OCI-LY3 (cell line): ENCODE results near the gene GOLPH3.

Experiments
- H2AFZ ChIP-seq: fragments of 200-600, 300-600 bp; shearing (Covaris generic); 2 replicates; pipeline ENCODE4 v1.6.0; 2014; ENCODE audit warnings: antibody characterized with exemption, low read depth, low read length
- H3K27ac ChIP-seq: fragments of 200-600, 300-600 bp; sonication (generic); 2 replicates; pipeline ENCODE4 v1.5.1; 2014; ENCODE audit warnings: mild to moderate bottlenecking, low read length, moderate library complexity, mixed read lengths
- H3K27me3 ChIP-seq: fragments of 200-600, 300-600 bp; sonication (generic); 2 replicates; pipeline ENCODE4 v1.6.1; 2014; ENCODE audit warnings: low read depth, low read length, mixed read lengths
- H3K36me3 ChIP-seq: fragments of 200-600, 300-600 bp; sonication (generic); replicated peaks from 2 replicates; pipeline ENCODE3; 2014; ENCODE audit warnings: low read depth, low read length, mixed read lengths
- H3K4me1 ChIP-seq: fragments of 300-600, 200-600 bp; sonication (generic); 2 replicates; pipeline ENCODE4 v1.6.1; 2014; ENCODE audit warnings: low read length, mixed read lengths
- H3K4me2 ChIP-seq: fragments of 200-600, 300-600 bp; sonication (generic); 2 replicates; pipeline ENCODE4 v1.6.1; 2014; ENCODE audit warnings: low read length, mixed read lengths
- H3K4me3 ChIP-seq: fragments of 300-600, 200-600 bp; sonication (generic); 2 replicates; pipeline ENCODE4 v1.5.1; 2014; ENCODE audit warnings: antibody characterized with exemption, mild to moderate bottlenecking, low read length, moderate library complexity
- H3K79me2 ChIP-seq: fragments of 300-600, 200-600 bp; shearing (Covaris generic); 2 replicates; pipeline ENCODE4 v1.6.1; 2014; ENCODE audit warnings: mild to moderate bottlenecking, low read length, mixed read lengths
- H3K9ac ChIP-seq: fragments of 300-600, 200-600 bp; shearing (Covaris generic); 2 replicates; pipeline ENCODE4 v1.6.0; 2014; ENCODE audit warnings: mild to moderate bottlenecking, low read length, moderate library complexity
- H3K9me3 ChIP-seq: fragments of 200-600, 300-600 bp; shearing (Covaris generic); 2 replicates; pipeline ENCODE4 v1.6.1; 2014; ENCODE audit warnings: low read length, mixed read lengths; ENCODE audit not compliant: insufficient read depth
- H4K20me1 ChIP-seq: fragments of 200-600, 300-600 bp; sonication (generic); 2 replicates; pipeline ENCODE4 v1.6.1; 2016; ENCODE audit warnings: low read length, mixed read lengths; ENCODE audit not compliant: insufficient read depth
- EZH2phosphoT487 ChIP-seq: fragments of 200-600 bp; shearing (Covaris generic); IDR thresholded peaks from 2 replicates; pipeline ENCODE4 v1.6.1; 2018; ENCODE audit warnings: antibody characterized with exemption, mixed run types, low read depth
- TF ChIP-seq, protein P1 (sequence below): fragments of 200-600, 300-600 bp; sonication (generic); IDR thresholded peaks from 2 replicates; pipeline ENCODE4 v1.5.1; 2014; ENCODE audit warnings: antibody characterized with exemption, low read length, low read depth

The GOLPH3 gene

DNA sequence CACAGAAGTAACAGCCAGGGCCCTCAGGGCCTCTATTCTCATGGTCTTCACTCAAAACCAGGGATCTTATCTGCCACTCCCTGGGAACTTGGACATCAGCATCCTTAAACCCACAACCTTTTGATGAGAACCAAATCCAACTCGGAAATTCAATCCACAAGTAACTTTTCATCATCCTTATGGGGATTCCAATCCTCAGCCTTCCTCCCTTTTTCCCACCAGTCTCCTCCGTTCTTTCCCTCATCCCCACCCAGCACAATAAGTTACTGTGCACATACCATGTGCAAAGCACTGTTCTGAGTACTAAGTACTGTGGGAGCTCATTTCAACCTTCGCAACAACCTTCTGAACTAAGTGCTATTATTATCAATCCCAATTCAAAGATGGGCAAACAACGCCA lies 17.0 kb downstream of the GOLPH3 start:
- Histone ChIP-seq H3K4me2 (no peak overlapping the region), H2AFZ (no peak overlapping the region), H3K79me2 (peaks cover 98% of the 10 kb centered on the region), H3K27ac (no peak overlapping the region), H3K4me1 (no peaks in the 10 kb centered on the region), H3K36me3 (peaks cover 19% of the 10 kb centered on the region), H4K20me1 (peaks cover 78% of the 10 kb centered on the region), H3K27me3 (no peaks in the 10 kb centered on the region), H3K9me3 (no peaks in the 10 kb centered on the region), H3K9ac (no peak overlapping the region), H3K4me3 (no peak overlapping the region)
- TF ChIP-seq EZH2phosphoT487, result no peak
- TF ChIP-seq, protein P1, sequence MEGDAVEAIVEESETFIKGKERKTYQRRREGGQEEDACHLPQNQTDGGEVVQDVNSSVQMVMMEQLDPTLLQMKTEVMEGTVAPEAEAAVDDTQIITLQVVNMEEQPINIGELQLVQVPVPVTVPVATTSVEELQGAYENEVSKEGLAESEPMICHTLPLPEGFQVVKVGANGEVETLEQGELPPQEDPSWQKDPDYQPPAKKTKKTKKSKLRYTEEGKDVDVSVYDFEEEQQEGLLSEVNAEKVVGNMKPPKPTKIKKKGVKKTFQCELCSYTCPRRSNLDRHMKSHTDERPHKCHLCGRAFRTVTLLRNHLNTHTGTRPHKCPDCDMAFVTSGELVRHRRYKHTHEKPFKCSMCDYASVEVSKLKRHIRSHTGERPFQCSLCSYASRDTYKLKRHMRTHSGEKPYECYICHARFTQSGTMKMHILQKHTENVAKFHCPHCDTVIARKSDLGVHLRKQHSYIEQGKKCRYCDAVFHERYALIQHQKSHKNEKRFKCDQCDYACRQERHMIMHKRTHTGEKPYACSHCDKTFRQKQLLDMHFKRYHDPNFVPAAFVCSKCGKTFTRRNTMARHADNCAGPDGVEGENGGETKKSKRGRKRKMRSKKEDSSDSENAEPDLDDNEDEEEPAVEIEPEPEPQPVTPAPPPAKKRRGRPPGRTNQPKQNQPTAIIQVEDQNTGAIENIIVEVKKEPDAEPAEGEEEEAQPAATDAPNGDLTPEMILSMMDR, result no peak

DNA sequence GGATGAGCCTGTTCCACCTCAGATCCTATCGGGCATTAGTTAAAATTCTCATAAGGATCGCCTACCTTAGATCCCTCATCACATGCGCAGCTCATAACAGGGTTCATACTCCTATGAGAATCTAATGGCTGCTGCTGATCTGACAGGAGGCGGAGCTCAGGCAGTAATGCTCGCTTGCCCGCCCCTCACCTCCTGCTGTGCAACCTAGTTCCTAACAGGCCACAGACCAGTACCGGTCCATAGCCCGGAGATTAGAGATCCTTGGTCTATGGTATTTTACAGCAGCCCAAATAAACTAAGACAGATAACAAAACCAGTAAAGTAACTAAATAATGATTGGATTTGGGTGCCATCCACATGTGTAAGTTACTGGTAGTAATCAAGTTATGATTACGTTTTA lies 17.5 kb downstream of the GOLPH3 start:
- no peak overlapping the region for H2AFZ ChIP-seq
- H3K27me3 ChIP-seq, result no peaks in the 10 kb centered on the region
- H3K4me3 ChIP-seq, result no peak overlapping the region
- H3K4me1 ChIP-seq, result no peaks in the 10 kb centered on the region
- no peaks in the 10 kb centered on the region for H3K9me3 ChIP-seq
- peaks cover 19% of the 10 kb centered on the region for H3K36me3 ChIP-seq
- H3K79me2 ChIP-seq, result peaks cover 98% of the 10 kb centered on the region
- no peak for TF ChIP-seq EZH2phosphoT487
- TF ChIP-seq, protein P1, result no peak
- no peak overlapping the region for H3K4me2 ChIP-seq
- no peak overlapping the region for H3K9ac ChIP-seq
- peaks cover 82% of the 10 kb centered on the region for H4K20me1 ChIP-seq
- H3K27ac ChIP-seq, result no peak overlapping the region

DNA sequence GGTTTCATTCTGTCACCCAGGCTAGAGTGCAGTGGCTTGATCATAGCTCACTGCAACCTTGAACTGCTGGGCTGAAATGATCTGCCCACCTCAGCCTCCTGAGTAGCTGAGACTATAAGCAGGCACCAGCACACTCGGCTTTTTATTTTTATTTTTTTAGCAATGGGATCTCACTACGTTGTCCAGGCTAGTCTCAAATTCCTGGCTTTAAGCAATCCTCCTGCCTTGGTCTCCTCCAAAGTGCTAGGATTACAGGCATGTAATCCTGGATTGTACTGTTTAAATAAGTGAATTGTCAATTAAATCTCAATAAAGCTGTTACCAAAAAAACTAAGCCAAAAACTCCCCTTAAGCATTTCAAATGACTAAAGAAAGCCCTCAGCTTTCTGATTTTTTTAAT lies 18.9 kb downstream of the GOLPH3 start:
- no peak overlapping the region for H3K9ac ChIP-seq
- H3K4me2 ChIP-seq, result no peak overlapping the region
- H3K79me2 ChIP-seq, result peaks cover 99% of the 10 kb centered on the region
- H4K20me1 ChIP-seq, result peaks cover 87% of the 10 kb centered on the region
- no peaks in the 10 kb centered on the region for H3K4me1 ChIP-seq
- H3K27ac ChIP-seq, result no peak overlapping the region
- H3K27me3 ChIP-seq, result no peaks in the 10 kb centered on the region
- no peak overlapping the region for H3K4me3 ChIP-seq
- no peaks in the 10 kb centered on the region for H3K9me3 ChIP-seq
- H2AFZ ChIP-seq, result no peak overlapping the region
- no peak for TF ChIP-seq EZH2phosphoT487
- TF ChIP-seq, protein P1, result no peak
- H3K36me3 ChIP-seq, result peaks cover 19% of the 10 kb centered on the region

DNA sequence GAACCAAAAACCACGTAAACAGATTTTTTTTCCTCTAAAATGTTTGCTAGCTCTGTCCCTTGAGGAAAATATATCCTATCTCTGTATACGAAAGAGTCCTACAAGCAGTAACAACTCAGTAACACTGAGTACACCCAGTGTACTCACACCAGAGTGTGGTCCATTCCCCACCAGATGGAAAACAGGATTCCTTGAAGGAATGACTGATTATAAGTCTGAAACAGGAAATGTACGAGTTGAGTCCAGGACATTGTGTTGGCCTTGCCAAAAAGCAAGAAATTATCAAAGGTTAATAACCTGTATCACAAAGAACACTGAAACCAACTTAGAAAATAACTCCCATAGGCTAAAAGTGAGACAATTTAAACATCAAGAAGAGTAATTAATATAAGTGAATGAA lies 20.4 kb downstream of the GOLPH3 start:
- no peaks in the 10 kb centered on the region for H3K27me3 ChIP-seq
- no peaks in the 10 kb centered on the region for H3K9me3 ChIP-seq
- no peak overlapping the region for H3K4me2 ChIP-seq
- no peak for TF ChIP-seq EZH2phosphoT487
- TF ChIP-seq, protein P1, result no peak
- no peak overlapping the region for H3K9ac ChIP-seq
- H3K79me2 ChIP-seq, result peaks cover 99% of the 10 kb centered on the region
- H4K20me1 ChIP-seq, result peaks cover 87% of the 10 kb centered on the region
- no peak overlapping the region for H3K4me3 ChIP-seq
- no peak overlapping the region for H3K27ac ChIP-seq
- H2AFZ ChIP-seq, result no peak overlapping the region
- H3K4me1 ChIP-seq, result no peaks in the 10 kb centered on the region
- peaks cover 9% of the 10 kb centered on the region for H3K36me3 ChIP-seq
